Measurements from ENCODE around the gene NMUR1. TPM values are rescaled to one million over a fixed set of nuclear protein-coding genes. Genes with fewer than 3 reads are reported as not detected.
"Not testable (repeated sequence)": the region's sequence is repeated elsewhere in the genome, so short reads cannot be mapped to it uniquely, and the experiment has no call there.

The NMUR1 gene
- total RNA-seq = under 1 TPM; 0.11 to 0.14 TPM
- polyA plus RNA-seq (2013, experiment 1 of 2) = 0.61 TPM
- 0.67 TPM for polyA plus RNA-seq (2013, experiment 2 of 2)
- total RNA-seq = 0 to 3.5 (median 0.11) reads per million in 172 experiments

GRCh38 chr2:231530099-231531011 lies at the start of gene NMUR1:
TSS of gene NMUR1 (minus strand) at chr2:231530445. CDS start at chr2:231530361, 84 bp downstream.
- H3K27ac Mint-ChIP-seq = no peak within 1 kb of the TSS
- peaks cover 0 to 4% of the 10 kb centered on the region in 2 experiments for H3K9me3 ChIP-seq (ENCODE audit: control insufficient read depth in 1 of 2, insufficient read depth in 1 of 2, low read length in 2 of 2)
- peak within 1 kb of the TSS; percentile 0 for H3K4me3 Mint-ChIP-seq
- peak within 1 kb of the TSS; percentile 21 for H3K4me3 ChIP-seq (ENCODE audit: low read length)
- peaks cover 7 to 10% of the 10 kb centered on the region in 2 experiments for H3K27me3 ChIP-seq (ENCODE audit: control insufficient read depth in 1 of 2, insufficient read depth in 2 of 2, low read length in 2 of 2)
- no peaks in the 10 kb centered on the region for H3K36me3 Mint-ChIP-seq (ENCODE audit: low read depth)
- ChIA-PET POLR2A (no interaction called here), CTCF (interaction anchor here (1.4 kb wide), 1 partner anchor 13 kb away, joined by 4 read pairs; no protein-coding TSS in a partner anchor)
- no peaks in the 10 kb centered on the region for H3K9me3 Mint-ChIP-seq
- H3K27me3 Mint-ChIP-seq = peaks cover 24% of the 10 kb centered on the region
- DNase-seq (peak; percentile 39 to 89 (median 64)), ATAC-seq (ENCODE audit: poor library complexity) (peak; percentile 95)
- intact Hi-C loops (cut with DNase I, micrococcal nuclease) = loop anchor here in 1 of 2 experiments (1.0 kb wide), 1 partner anchor 28 kb away; no protein-coding TSS in a partner anchor
- H3K27ac ChIP-seq (ENCODE audit: low read depth in 1 of 2, low read length in 2 of 2) = no peak within 1 kb of the TSS
- peaks cover 5% of the 10 kb centered on the region for H3K4me1 Mint-ChIP-seq (ENCODE audit: low read depth)
- peak; percentile 77 for TF ChIP-seq CTCF (IDR thresholded peaks at IDR 0.05)
- peaks cover 41% of the 10 kb centered on the region for H3K4me1 ChIP-seq (ENCODE audit: insufficient read depth, low read length)
- H3K36me3 ChIP-seq (ENCODE audit: insufficient read depth, low read length) = no peaks in the 10 kb centered on the region

DNA sequence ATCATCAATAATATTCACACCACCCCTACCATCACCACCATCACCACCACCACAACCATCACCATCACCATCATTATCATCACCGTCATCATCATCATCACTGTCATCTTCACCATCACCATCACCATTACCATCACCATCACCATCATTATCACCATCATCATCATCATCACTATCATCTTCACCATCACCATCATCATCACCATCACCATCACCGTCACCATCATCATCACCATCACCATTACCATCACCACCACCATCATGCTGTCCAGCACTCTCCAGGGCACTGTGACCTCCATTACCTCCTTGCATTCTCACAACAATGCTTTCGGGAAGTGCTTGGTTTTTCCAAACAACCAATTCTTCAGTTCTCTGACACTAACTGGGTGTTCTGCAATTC lies 49.3 kb upstream of the NMUR1 start:
- H3K36me3 Mint-ChIP-seq (ENCODE audit: low read depth) = no peaks in the 10 kb centered on the region
- Histone ChIP-seq H3K27ac (ENCODE audit: low read depth in 1 of 2, low read length in 2 of 2) (no peak overlapping the region), H3K36me3 (ENCODE audit: insufficient read depth, low read length) (no peaks in the 10 kb centered on the region), H3K27me3 (ENCODE audit: control insufficient read depth in 1 of 2, insufficient read depth in 2 of 2, low read length in 2 of 2) (no peaks in the 10 kb centered on the region), H3K4me1 (ENCODE audit: insufficient read depth, low read length) (no peaks in the 10 kb centered on the region), H3K4me3 (ENCODE audit: low read length) (no peak overlapping the region), H3K9me3 (ENCODE audit: control insufficient read depth in 1 of 2, insufficient read depth in 1 of 2, low read length in 2 of 2) (peaks cover 0 to 5% of the 10 kb centered on the region in 2 experiments)
- intact Hi-C loops (cut with DNase I, micrococcal nuclease) = no loop called here
- POLR2A ChIA-PET = no interaction called here
- no peak for DNase-seq
- CTCF ChIA-PET = no interaction called here
- no peaks in the 10 kb centered on the region for H3K27me3 Mint-ChIP-seq
- H3K4me3 Mint-ChIP-seq = no peak overlapping the region
- H3K4me1 Mint-ChIP-seq (ENCODE audit: low read depth) = no peaks in the 10 kb centered on the region
- no peak for ATAC-seq (ENCODE audit: poor library complexity)
- peaks cover 2% of the 10 kb centered on the region for H3K9me3 Mint-ChIP-seq
- TF ChIP-seq CTCF (IDR thresholded peaks at IDR 0.05) = no peak
- H3K27ac Mint-ChIP-seq = no peak overlapping the region

- intact Hi-C loops (cut with DNase I, micrococcal nuclease); H3K36me3 Mint-ChIP-seq (ENCODE audit: low read depth); H3K36me3 ChIP-seq (ENCODE audit: insufficient read depth, low read length); POLR2A ChIA-PET; H3K9me3 Mint-ChIP-seq; H3K4me1 Mint-ChIP-seq (ENCODE audit: low read depth); H3K27me3 Mint-ChIP-seq; H3K4me3 Mint-ChIP-seq; H3K4me3 ChIP-seq (ENCODE audit: low read length); H3K9me3 ChIP-seq (ENCODE audit: control insufficient read depth in 1 of 2, insufficient read depth in 1 of 2, low read length in 2 of 2); H3K27ac ChIP-seq (ENCODE audit: low read depth in 1 of 2, low read length in 2 of 2); H3K27ac Mint-ChIP-seq; H3K27me3 ChIP-seq (ENCODE audit: control insufficient read depth in 1 of 2, insufficient read depth in 2 of 2, low read length in 2 of 2); H3K4me1 ChIP-seq (ENCODE audit: insufficient read depth, low read length); DNase-seq; ATAC-seq (ENCODE audit: poor library complexity): not testable (repeated sequence)
- CTCF ChIA-PET = interaction anchor here (1.2 kb wide), 1 partner anchor 23 kb away, joined by 3 read pairs; no protein-coding TSS in a partner anchor
Measured at GRCh38 chr2:231578655-231579054, 48.4 kb upstream of the NMUR1 start.
